Ovary (tissue), 9 donors: ENCODE measurements around the gene TGM1. TPM values are rescaled to one million over a fixed set of nuclear protein-coding genes. Genes with fewer than 3 reads are reported as not detected.

Experiments used
- DNase-seq, 5 donors: peaks; one replicate each; pipeline ENCODE4 v3.0.0-alpha.2; 2019 to 2020
- H3K27ac ChIP-seq, 2 donors: fragments of 200-600 bp; one replicate each; pipeline versions ENCODE4 v1.5.1 to v1.8.0; 2019 to 2022
- H3K27me3 ChIP-seq: fragments of 200-600 bp; one replicate; pipeline ENCODE4 v1.8.0; 2022
- H3K36me3 ChIP-seq: fragments of 200-600 bp; sonication (generic); one replicate; pipeline ENCODE4 v1.5.1; 2019
- H3K4me1 ChIP-seq: one replicate; pipeline ENCODE4 v1.8.1; 2013; ENCODE audit warnings: mild to moderate bottlenecking, moderate library complexity; ENCODE audit not compliant: insufficient read depth
- H3K4me3 ChIP-seq: fragments of 200-600 bp; sonication (generic); one replicate; pipeline ENCODE4 v1.5.1; 2017
- H3K9me3 ChIP-seq, 2 donors: fragments of 200-600 bp in 1 of 2; sonication (generic) in 1 of 2; one replicate each; pipeline versions ENCODE4 v1.5.1 to v1.8.1; 2013 to 2019; ENCODE audit warnings: mild to moderate bottlenecking in 1 of 2, moderate library complexity in 1 of 2
- EP300 ChIP-seq: sonication (generic); formaldehyde crosslinking; IDR thresholded peaks from one replicate; pipeline ENCODE4 v1.6.1; 2017; ENCODE audit warnings: antibody characterized with exemption
- POLR2A ChIP-seq: fragments of 450-650 bp; IDR thresholded peaks from one replicate; pipeline ENCODE4 v1.6.1; 2017; ENCODE audit warnings: antibody characterized with exemption, mild to moderate bottlenecking, moderate library complexity
- WGBS, 3 donors: extraction: QIAGEN DNeasy Blood & Tissue Kit in 1 of 3; methylation state at CpG; one replicate each; pipeline versions ENCODE4 v1.1.5 to v1.1.7; 2013 to 2017; 5-methylcytosine and 5-hydroxymethylcytosine counted together
- intact Hi-C, 4 donors: fragments of 100-400 bp; cut with DNase I; formaldehyde crosslinking; loops; one replicate each; pipeline versions ENCODE4 v1.11.0 to v1.15.1; 2022 to 2023
- polyA plus RNA-seq, 2 donors: library from polyadenylated mRNA; stranded (reverse); fragments of 200-250 nt in 1 of 2; fragments of 350-450 nt in 1 of 2; fragmentation: Illumina TruSeq in 1 of 2; extraction: RNeasy Lipid Tissue Mini Kit (QIAGEN cat#74804) in 1 of 2; gene quantifications; one replicate each; pipeline ENCODE4 v1.2.3, GENCODE V29; 2013 to 2014
- total RNA-seq, 7 donors: library from RNA; depleted of rRNA in 2 of 7; stranded (reverse); fragments of >200 nt in 2 of 7; fragmentation: NEBNext Ultra II Directional in 3 of 7; extraction: Animal tissue kit (Norgen Biotek cat#: 25700) in 3 of 7; gene quantifications; one replicate each; pipeline versions ENCODE4 v1.1.0 to v1.2.4, GENCODE V29; 2016 to 2023
- TF ChIP-seq, protein P1 (sequence below), 3 donors: fragments of 450-650 bp in 2 of 3; fragments of 200-600 bp in 1 of 3; IDR thresholded peaks; one replicate each; pipeline versions ENCODE4 v1.5.1 to v1.8.0; 2016 to 2022; ENCODE audit warnings: antibody characterized with exemption in 3 of 3, mild to moderate bottlenecking in 1 of 3
- donor health status: DM: no; HTN: no; CAD: no; lungs with moderate emphysema.
- donor health status: DM: no; HTN: no; CAD: no.
- donor health status: Bipolar disorder and iron deficiency.
- donor health status: DM: yes; HTN: yes; CAD: no.
- donor health status: DM: no; HTN: no; CAD: no.
- donor health status: DM: yes; HTN: yes; CAD: no.

TGM1 gene
- total and polyA plus RNA-seq, 9 donors = 1.1 to 152 (median 4.2) TPM

DNA sequence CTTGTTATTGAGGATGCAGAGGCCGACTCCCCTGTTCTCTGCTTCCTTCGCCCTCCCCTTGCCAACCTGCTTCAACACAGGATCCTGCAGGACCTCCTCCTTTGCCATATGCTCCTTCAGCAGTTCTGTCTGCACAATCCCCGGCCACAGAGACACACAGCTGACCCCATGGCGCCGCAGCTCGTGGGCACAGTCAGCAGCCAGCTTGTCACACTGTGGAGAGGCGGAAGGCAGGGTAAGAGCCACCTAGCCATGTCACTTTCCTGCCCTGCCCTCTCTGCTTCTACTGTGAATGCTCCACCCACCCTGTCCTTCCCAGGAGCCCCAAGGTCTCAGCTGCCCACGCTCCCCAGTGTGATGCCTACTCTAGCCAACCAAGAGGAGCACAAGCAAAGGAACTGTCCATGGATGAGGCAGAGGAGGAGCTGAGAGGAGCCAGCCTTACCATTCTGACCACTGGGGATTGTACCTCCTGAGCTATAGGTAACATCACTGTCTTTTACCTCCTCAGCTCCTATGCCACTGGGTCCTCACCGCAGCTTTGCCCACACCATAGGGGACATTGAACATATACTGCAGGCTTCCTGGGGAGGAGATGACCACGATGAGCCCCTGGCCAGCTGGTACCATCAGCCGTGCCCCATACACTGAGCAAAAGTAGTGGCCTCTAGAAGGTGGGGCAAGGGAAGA lies 29.3 kb upstream of the TGM1 start:
- no peak overlapping the region for H3K4me3 ChIP-seq
- no peak overlapping the region for H3K27ac ChIP-seq
- WGBS, 3 donors = 90 to 91% (median 90%) methylated on average over 11 of the region's 11 CpGs
- no peaks in the 10 kb centered on the region for H3K27me3 ChIP-seq
- H3K4me1 ChIP-seq = no peaks in the 10 kb centered on the region
- intact Hi-C loops = no loop called here
- DNase-seq = no peak
- TF ChIP-seq, protein P1, sequence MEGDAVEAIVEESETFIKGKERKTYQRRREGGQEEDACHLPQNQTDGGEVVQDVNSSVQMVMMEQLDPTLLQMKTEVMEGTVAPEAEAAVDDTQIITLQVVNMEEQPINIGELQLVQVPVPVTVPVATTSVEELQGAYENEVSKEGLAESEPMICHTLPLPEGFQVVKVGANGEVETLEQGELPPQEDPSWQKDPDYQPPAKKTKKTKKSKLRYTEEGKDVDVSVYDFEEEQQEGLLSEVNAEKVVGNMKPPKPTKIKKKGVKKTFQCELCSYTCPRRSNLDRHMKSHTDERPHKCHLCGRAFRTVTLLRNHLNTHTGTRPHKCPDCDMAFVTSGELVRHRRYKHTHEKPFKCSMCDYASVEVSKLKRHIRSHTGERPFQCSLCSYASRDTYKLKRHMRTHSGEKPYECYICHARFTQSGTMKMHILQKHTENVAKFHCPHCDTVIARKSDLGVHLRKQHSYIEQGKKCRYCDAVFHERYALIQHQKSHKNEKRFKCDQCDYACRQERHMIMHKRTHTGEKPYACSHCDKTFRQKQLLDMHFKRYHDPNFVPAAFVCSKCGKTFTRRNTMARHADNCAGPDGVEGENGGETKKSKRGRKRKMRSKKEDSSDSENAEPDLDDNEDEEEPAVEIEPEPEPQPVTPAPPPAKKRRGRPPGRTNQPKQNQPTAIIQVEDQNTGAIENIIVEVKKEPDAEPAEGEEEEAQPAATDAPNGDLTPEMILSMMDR (IDR thresholded peaks at IDR 0.05) = no peak
- TF ChIP-seq EP300 (no peak), POLR2A (no peak)
- H3K36me3 ChIP-seq = no peaks in the 10 kb centered on the region
- H3K9me3 ChIP-seq = no peaks in the 10 kb centered on the region

DNA sequence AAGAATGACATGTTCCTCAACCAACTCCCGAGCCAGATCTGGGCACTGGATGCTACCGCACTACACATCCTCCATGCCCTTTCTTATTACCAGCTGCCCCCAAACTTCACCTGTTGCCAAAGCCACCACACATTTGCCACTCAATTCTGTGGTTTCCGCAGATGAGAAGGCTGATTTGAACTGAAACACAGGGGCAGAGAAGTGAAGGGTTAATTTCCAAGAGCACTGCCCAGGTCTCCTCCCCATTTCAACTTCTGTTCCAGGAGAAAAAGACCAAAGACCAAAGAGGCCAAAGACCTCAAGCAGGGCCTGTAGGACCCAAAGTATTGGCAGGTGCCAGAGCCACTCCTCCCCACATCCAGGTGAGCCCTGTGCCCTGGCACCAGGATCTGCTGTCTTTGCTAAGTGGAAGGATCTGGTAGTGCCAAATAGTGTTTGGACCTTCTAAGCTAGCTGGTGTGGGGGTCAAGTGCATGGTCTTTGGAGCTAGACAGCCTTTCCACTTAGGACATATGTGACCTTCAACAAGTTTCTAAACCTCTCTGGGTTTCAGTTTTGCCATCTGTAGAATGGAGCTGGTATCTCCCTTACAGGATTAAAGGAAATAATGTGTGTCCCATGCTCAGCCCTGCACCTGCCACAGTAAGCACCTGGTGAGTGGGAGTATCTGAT lies 28.6 kb upstream of the TGM1 start:
- H3K4me3 ChIP-seq = no peak overlapping the region
- H3K4me1 ChIP-seq = no peaks in the 10 kb centered on the region
- no peaks in the 10 kb centered on the region for H3K27me3 ChIP-seq
- intact Hi-C loops = no loop called here
- H3K27ac ChIP-seq = no peak overlapping the region
- H3K36me3 ChIP-seq = no peaks in the 10 kb centered on the region
- WGBS, 3 donors = 82 to 86% (median 82%) methylated on average over 3 of the region's 3 CpGs
- no peak for DNase-seq
- no peak for TF ChIP-seq POLR2A
- TF ChIP-seq, protein P1 (IDR thresholded peaks at IDR 0.05) = no peak
- H3K9me3 ChIP-seq = no peaks in the 10 kb centered on the region

DNA sequence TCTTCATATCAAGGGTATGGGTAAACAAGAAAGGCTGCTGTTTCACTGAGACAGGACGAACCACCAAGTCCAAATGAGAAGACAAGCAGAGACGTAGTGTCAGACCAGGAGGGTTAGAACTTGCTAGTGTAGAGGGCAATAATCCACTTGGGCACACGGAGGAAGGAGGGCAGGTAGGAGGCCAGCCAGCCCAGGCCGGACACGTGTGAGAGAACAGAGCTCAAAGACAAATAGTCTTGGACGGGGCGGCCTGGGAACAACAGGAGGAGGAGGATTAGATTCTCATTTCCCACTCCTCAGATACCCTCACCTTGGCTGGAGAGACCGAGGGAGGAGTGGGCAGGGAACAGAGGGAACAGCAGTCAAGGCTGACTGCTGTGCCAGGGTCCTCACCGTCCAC lies 27.8 kb upstream of the TGM1 start:
- TF ChIP-seq EP300 = no peak
- no peak for TF ChIP-seq POLR2A
- TF ChIP-seq, protein P1 (IDR thresholded peaks at IDR 0.05) = no peak
- intact Hi-C loops = no loop called here
- Histone ChIP-seq H3K4me3 (no peak overlapping the region), H3K4me1 (no peaks in the 10 kb centered on the region), H3K9me3 (no peaks in the 10 kb centered on the region), H3K36me3 (no peaks in the 10 kb centered on the region), H3K27me3 (no peaks in the 10 kb centered on the region), H3K27ac (no peak overlapping the region)
- no peak for DNase-seq
- 70 to 77% (median 72%) methylated on average over 8 to 9 of the region's 9 CpGs for WGBS, 3 donors

DNA sequence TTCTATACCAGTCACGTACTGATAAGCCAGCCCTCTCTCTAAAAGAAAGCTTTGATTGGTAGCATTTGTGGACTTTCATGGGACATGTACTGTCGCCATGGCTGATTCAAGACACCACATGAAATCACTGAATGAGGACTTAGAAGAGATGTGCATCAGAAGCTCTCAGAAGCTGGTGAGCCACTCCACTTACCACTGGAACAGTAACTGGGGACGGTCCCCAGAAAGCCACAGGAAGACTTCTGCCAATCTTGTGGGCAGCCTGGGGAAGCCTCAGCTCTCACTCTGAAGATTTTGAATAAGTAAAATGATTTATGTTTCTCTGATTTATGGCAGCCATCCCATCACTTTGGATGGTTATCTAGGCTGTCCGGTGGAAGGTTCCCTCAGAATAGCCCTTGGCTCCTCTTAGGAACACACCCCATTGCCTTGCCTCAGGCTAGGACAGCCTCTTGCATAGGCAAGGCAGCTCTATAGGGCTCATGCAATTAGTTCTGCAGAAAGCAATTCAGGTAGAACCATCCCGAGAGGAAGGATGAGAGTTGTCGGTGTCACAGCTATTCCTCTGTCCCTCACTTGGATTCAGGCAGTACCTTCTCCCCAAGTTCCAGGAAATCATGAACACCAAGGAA lies 26.8 kb upstream of the TGM1 start:
- intact Hi-C loops = no loop called here
- no peaks in the 10 kb centered on the region for H3K36me3 ChIP-seq

More for the DNA sequence above, 26.8 kb upstream of the TGM1 start:
- H3K27me3 ChIP-seq = no peaks in the 10 kb centered on the region
- 80 to 84% (median 83%) methylated on average over 6 of the region's 6 CpGs for WGBS, 3 donors
- no peak overlapping the region for H3K27ac ChIP-seq
- TF ChIP-seq, protein P1 (IDR thresholded peaks at IDR 0.05) = no peak
- TF ChIP-seq EP300 = no peak
- TF ChIP-seq POLR2A = no peak
- no peaks in the 10 kb centered on the region for H3K9me3 ChIP-seq
- no peaks in the 10 kb centered on the region for H3K4me1 ChIP-seq
- no peak overlapping the region for H3K4me3 ChIP-seq
- DNase-seq = no peak
